ENCODE measurements around the gene RFXANK.

DNA sequence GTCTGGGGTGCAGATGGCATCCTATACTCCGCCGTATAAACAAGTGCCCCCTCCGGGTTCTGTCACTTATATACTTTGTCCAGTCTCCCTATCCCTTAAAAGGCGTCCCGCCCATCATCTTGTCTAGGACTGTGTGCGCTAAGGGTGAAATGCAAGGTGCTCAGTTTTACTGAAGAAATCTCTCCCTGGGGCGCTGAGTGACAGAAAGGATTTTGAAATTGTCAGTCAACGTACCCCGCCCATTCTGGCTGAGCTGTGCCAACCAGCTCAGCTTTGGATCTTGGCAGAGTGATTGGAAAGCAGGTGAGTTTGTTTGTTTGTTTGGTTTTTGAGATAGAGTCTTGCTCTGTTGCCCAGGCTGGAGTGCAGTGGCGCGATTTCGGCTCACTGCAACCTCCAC lies 49.7 kb upstream of the RFXANK start:
- TF ChIP-seq, protein P1, sequence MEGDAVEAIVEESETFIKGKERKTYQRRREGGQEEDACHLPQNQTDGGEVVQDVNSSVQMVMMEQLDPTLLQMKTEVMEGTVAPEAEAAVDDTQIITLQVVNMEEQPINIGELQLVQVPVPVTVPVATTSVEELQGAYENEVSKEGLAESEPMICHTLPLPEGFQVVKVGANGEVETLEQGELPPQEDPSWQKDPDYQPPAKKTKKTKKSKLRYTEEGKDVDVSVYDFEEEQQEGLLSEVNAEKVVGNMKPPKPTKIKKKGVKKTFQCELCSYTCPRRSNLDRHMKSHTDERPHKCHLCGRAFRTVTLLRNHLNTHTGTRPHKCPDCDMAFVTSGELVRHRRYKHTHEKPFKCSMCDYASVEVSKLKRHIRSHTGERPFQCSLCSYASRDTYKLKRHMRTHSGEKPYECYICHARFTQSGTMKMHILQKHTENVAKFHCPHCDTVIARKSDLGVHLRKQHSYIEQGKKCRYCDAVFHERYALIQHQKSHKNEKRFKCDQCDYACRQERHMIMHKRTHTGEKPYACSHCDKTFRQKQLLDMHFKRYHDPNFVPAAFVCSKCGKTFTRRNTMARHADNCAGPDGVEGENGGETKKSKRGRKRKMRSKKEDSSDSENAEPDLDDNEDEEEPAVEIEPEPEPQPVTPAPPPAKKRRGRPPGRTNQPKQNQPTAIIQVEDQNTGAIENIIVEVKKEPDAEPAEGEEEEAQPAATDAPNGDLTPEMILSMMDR (IDR thresholded peaks at IDR 0.05): no peak
- TF ChIP-seq POLR2A (IDR thresholded peaks at IDR 0.05): no peak

Measured in thyroid gland (tissue), 4 donors.